ENCODE data around the gene ZWILCH.

Gene ZWILCH

GRCh38 chr15:66558271-66558670 lies 53.1 kb downstream of the ZWILCH start:
- no peak overlapping the region for H3K4me3 ChIP-seq (ENCODE audit: low read length)
- no peak for DNase-seq (ENCODE audit: low read depth)
- no peak for TF ChIP-seq CTCF (conservative IDR thresholded peaks at IDR 0.05; ENCODE audit: low read depth, low read length)

GRCh38 chr15:66560856-66561525 lies 55.9 kb downstream of the ZWILCH start:
- DNase-seq (ENCODE audit: low read depth): no peak
- TF ChIP-seq CTCF (conservative IDR thresholded peaks at IDR 0.05; ENCODE audit: low read depth, low read length): no peak

GRCh38 chr15:66563126-66563525 lies 58.0 kb downstream of the ZWILCH start:
- no peak overlapping the region for H3K4me3 ChIP-seq (ENCODE audit: low read length)
- DNase-seq (ENCODE audit: low read depth): no peak
- no peak for TF ChIP-seq CTCF (conservative IDR thresholded peaks at IDR 0.05; ENCODE audit: low read depth, low read length)

More at GRCh38 chr15:66560856-66561525, 55.9 kb downstream of the ZWILCH start:
- H3K4me3 ChIP-seq (ENCODE audit: low read length): no peak overlapping the region

- no peak overlapping the region for H3K4me3 ChIP-seq (ENCODE audit: low read length)
- no peak for TF ChIP-seq CTCF (conservative IDR thresholded peaks at IDR 0.05; ENCODE audit: low read depth, low read length)
- DNase-seq (ENCODE audit: low read depth): no peak
Observed at GRCh38 chr15:66563566-66564110, 58.5 kb downstream of the ZWILCH start.

GRCh38 chr15:66564136-66565041 lies 59.3 kb downstream of the ZWILCH start:
- DNase-seq (ENCODE audit: low read depth): no peak
- H3K4me3 ChIP-seq (ENCODE audit: low read length): no peak overlapping the region
- TF ChIP-seq CTCF (conservative IDR thresholded peaks at IDR 0.05; ENCODE audit: low read depth, low read length): no peak

GRCh38 chr15:66565141-66565641 lies 60.1 kb downstream of the ZWILCH start:
- no peak for DNase-seq (ENCODE audit: low read depth)
- no peak for TF ChIP-seq CTCF (conservative IDR thresholded peaks at IDR 0.05; ENCODE audit: low read depth, low read length)
- no peak overlapping the region for H3K4me3 ChIP-seq (ENCODE audit: low read length)
